ENCODE measurements around the gene ADH1B.

DNA sequence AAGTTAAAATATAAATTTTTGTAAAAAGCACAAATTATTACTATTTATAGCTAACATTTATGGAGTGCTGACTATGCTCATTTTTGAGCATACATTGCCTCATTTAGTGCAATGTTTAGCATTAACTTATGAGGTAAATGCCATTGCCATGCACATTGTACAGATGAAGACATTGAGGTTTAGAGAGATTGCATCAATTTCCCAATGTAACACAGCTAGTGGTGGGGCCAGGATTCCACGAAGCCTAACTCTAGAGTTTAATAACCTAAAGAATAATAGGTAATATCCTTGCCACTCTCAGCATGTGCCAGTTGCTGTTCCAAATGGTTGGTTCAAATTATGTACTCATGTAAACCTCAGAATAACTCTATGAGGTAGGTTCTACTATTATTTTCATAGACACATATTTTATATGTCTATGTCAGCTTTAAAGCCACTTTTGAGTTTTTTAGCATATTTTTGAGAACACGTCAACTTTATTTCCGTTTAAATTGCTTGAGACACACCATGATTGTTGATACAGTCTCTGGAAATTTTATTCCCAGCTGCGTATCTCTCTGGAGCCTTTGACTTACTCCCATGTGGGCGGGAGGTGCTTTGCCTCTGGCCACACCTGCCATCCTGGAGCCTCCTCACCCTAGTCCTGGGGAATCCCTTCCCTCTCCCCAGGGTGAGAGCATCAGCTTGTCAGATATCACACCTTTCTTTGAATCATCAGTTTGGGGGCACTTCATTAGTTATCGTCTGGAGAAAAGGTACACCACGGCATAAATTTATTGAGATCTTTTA, 19.6 kb downstream of the ADH1B start:
- TF ChIP-seq EZH2 (IDR thresholded peaks at IDR 0.05; ENCODE audit: borderline replicate concordance, low read depth, low read length) = no peak
- no peak for TF ChIP-seq GABPB2 (CRISPR knock-in tag; conservative IDR thresholded peaks at IDR 0.05)
- TF ChIP-seq, protein P1, sequence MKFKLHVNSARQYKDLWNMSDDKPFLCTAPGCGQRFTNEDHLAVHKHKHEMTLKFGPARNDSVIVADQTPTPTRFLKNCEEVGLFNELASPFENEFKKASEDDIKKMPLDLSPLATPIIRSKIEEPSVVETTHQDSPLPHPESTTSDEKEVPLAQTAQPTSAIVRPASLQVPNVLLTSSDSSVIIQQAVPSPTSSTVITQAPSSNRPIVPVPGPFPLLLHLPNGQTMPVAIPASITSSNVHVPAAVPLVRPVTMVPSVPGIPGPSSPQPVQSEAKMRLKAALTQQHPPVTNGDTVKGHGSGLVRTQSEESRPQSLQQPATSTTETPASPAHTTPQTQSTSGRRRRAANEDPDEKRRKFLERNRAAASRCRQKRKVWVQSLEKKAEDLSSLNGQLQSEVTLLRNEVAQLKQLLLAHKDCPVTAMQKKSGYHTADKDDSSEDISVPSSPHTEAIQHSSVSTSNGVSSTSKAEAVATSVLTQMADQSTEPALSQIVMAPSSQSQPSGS (CRISPR knock-in tag; IDR thresholded peaks at IDR 0.05) = no peak
- TF ChIP-seq CEBPG (CRISPR knock-in tag; IDR thresholded peaks at IDR 0.05) = no peak
- TF ChIP-seq CEBPG (tag; conservative IDR thresholded peaks at IDR 0.05 in 1 of 2, IDR thresholded peaks at IDR 0.05 in 1 of 2) = no peak
- no peak for TF ChIP-seq ZNF561 (CRISPR knock-in tag; conservative IDR thresholded peaks at IDR 0.05)

All from K562 (cell line).